ENCODE results near the gene DLG2. TPM values are rescaled to one million over a fixed set of nuclear protein-coding genes. Genes with fewer than 3 reads are reported as not detected.
"Not testable (repeated sequence)": the region's sequence is repeated elsewhere in the genome, so short reads cannot be mapped to it uniquely, and the experiment has no call there.

DLG2 gene
- total and polyA plus RNA-seq, 11 donors: 2.4 to 13.9 (median 7.1) TPM

DNA sequence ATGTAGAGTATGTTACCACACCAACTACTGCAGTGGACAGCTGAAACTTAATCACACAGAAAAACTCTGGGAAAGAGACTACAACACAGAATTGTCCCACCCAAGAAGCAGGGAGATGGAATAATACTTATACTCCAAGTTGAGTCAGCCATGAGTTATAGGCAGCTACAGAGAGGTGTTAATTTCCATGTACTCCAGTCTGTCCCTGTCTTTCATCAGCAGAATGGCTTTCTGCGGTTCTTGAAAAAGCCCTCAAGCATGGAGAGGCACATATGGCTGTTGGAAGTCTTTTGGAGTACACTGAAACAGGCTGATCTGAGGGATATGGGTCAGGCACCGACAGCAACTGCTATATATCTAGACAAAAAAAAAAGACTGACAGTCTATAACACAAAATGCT is 219.5 kb downstream of the DLG2 start:
- Histone ChIP-seq H3K36me3 (no peaks in the 10 kb centered on the region), H3K9me3 (peaks cover 0 to 9% (median 0%) of the 10 kb centered on the region in 12 donors), H3K4me1 (no peaks in the 10 kb centered on the region), H3K27ac (no peak overlapping the region), H3K27me3 (no peaks in the 10 kb centered on the region), H3K4me3 (no peak overlapping the region)
- intact Hi-C loops (cut with DNase I): no loop called here
- no peak for ATAC-seq
- no peak for DNase-seq
- 65 to 72% (median 71%) methylated on average over 2 of the region's 2 CpGs for WGBS, 4 donors
- TF ChIP-seq CTCF (IDR thresholded peaks at IDR 0.05) (no peak), POLR2A (IDR thresholded peaks at IDR 0.05) (no peak)

GRCh38 chr11:85406841-85407240 is 220.3 kb downstream of the DLG2 start:
- Histone ChIP-seq H3K27me3 (no peaks in the 10 kb centered on the region), H3K4me3 (no peak overlapping the region), H3K9me3 (peaks cover 0 to 17% (median 0%) of the 10 kb centered on the region in 12 donors), H3K4me1 (no peaks in the 10 kb centered on the region), H3K36me3 (no peaks in the 10 kb centered on the region), H3K27ac (no peak overlapping the region)
- 73 to 80% (median 76%) methylated on average over 3 of the region's 3 CpGs for WGBS, 4 donors
- intact Hi-C loops (cut with DNase I): no loop called here
- no peak for ATAC-seq
- no peak for DNase-seq
- TF ChIP-seq CTCF (IDR thresholded peaks at IDR 0.05) (no peak), POLR2A (IDR thresholded peaks at IDR 0.05) (no peak)

DNA sequence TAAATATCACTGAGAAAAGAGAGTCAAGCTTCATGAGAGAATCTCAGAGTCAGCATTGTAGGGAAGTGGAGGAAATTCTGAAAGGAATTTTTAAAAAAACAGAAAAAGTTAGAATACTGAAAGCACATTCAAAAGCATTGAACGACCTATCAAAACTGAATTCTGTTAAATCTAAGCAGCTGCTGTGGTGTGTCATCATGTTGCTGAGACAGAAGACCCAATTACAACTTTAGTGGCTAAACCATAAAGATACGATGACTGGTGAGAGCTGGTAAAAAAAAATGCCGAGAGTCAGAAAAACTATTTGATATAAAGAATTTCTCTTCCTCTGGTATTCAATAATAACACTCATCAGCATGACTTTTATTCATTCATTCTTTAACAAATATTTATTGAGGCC is 220.8 kb downstream of the DLG2 start:
- H3K36me3 ChIP-seq: no peaks in the 10 kb centered on the region
- intact Hi-C loops (cut with DNase I): no loop called here
- ATAC-seq: no peak

GRCh38 chr11:85395515-85396055 is 231.6 kb downstream of the DLG2 start:
- H3K27ac ChIP-seq; H3K36me3 ChIP-seq; ATAC-seq; H3K27me3 ChIP-seq; H3K4me1 ChIP-seq; intact Hi-C loops (cut with DNase I); DNase-seq; H3K4me3 ChIP-seq: not testable (repeated sequence)
- WGBS, 4 donors: 57 to 61% (median 59%) methylated on average over 3 to 4 of the region's 4 CpGs
- peaks cover 0 to 26% (median 0%) of the 10 kb centered on the region in 12 donors for H3K9me3 ChIP-seq

More for the DNA sequence above, 220.8 kb downstream of the DLG2 start:
- Histone ChIP-seq H3K4me3 (no peak overlapping the region), H3K4me1 (no peaks in the 10 kb centered on the region), H3K27ac (no peak overlapping the region), H3K9me3 (peaks cover 0 to 22% (median 0%) of the 10 kb centered on the region in 12 donors), H3K27me3 (no peaks in the 10 kb centered on the region)
- TF ChIP-seq POLR2A (IDR thresholded peaks at IDR 0.05): no peak
- no peak for TF ChIP-seq CTCF (IDR thresholded peaks at IDR 0.05)
- WGBS, 4 donors: 78 to 83% (median 81%) methylated on average over 3 of the region's 3 CpGs
- DNase-seq: no peak

DNA sequence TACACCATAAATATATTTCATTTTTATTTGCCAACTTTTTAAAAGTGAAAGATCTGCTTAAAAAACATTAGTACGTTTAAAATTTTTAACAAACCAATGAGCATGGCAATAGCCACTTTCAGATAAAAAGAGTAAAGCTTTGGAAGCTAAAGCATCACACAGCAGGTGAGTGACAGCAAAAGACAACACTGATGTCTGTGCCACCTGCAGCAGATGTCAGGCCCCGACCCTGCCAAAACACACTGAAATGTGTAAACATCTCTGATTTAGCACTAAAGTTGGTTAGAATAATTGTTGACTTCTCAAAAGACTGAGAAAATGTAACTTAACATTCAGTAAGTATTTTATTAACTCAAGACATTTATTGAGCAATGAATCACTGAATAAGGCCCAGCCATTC is 232.9 kb downstream of the DLG2 start:
- Histone ChIP-seq H3K36me3 (no peaks in the 10 kb centered on the region), H3K4me1 (no peaks in the 10 kb centered on the region), H3K27me3 (no peaks in the 10 kb centered on the region), H3K27ac (no peak overlapping the region), H3K4me3 (no peak overlapping the region), H3K9me3 (peaks cover 0 to 30% (median 0%) of the 10 kb centered on the region in 12 donors)
- no peak for ATAC-seq
- no peak for TF ChIP-seq CTCF (IDR thresholded peaks at IDR 0.05)
- no peak for TF ChIP-seq POLR2A (IDR thresholded peaks at IDR 0.05)
- intact Hi-C loops (cut with DNase I): no loop called here
- no peak for DNase-seq
- WGBS, 4 donors: 56 to 66% (median 60%) methylated on average over 2 of the region's 2 CpGs
